AG10803 (cell line): ENCODE results near the gene EXOC3L1.

Experiments used
- DNase-seq: peaks from one replicate; pipeline ENCODE4 v3.0.0; 2010; ENCODE audit warnings: low read depth
- H3K4me3 ChIP-seq: 2 replicates; pipeline ENCODE4 v1.5.1; 2011; ENCODE audit warnings: mild to moderate bottlenecking, low read length, control low read depth
- CTCF ChIP-seq: conservative IDR thresholded peaks from 2 replicates; pipeline ENCODE4 v1.5.1; 2011; ENCODE audit warnings: mild to moderate bottlenecking, low read length, control low read depth, inconsistent platforms

EXOC3L1 gene

GRCh38 chr16:67190041-67190440 is at the start of gene EXOC3L1:
TSS of gene EXOC3L1 (minus strand) at chr16:67190136. CDS start at chr16:67189676, 460 bp downstream.
- no peak for TF ChIP-seq CTCF
- no peak within 1 kb of the TSS for H3K4me3 ChIP-seq
- no peak for DNase-seq

- H3K4me3 ChIP-seq = no peak overlapping the region
- no peak for TF ChIP-seq CTCF
- DNase-seq = no peak
These were observed 49.0 kb upstream of the EXOC3L1 start for GRCh38 chr16:67238806-67239470.

GRCh38 chr16:67238278-67238575 is 48.3 kb upstream of the EXOC3L1 start:
- no peak for DNase-seq
- TF ChIP-seq CTCF = no peak

GRCh38 chr16:67237396-67238277 is 47.7 kb upstream of the EXOC3L1 start:
- no peak for DNase-seq

More at GRCh38 chr16:67238278-67238575, 48.3 kb upstream of the EXOC3L1 start:
- no peak overlapping the region for H3K4me3 ChIP-seq

GRCh38 chr16:67236563-67237395 is 46.8 kb upstream of the EXOC3L1 start:
- H3K4me3 ChIP-seq = no peak overlapping the region
- DNase-seq = peak; percentile 33
- no peak for TF ChIP-seq CTCF

More at GRCh38 chr16:67237396-67238277, 47.7 kb upstream of the EXOC3L1 start:
- no peak overlapping the region for H3K4me3 ChIP-seq
- no peak for TF ChIP-seq CTCF

- DNase-seq = no peak
- H3K4me3 ChIP-seq = no peak overlapping the region
- no peak for TF ChIP-seq CTCF
These were observed 46.1 kb upstream of the EXOC3L1 start for GRCh38 chr16:67235816-67236562.
